GM12874 (cell line): ENCODE results near the gene TPO.

ENCODE experiments used
- TF ChIP-seq, protein P1 (sequence below): IDR thresholded peaks from 2 replicates; pipeline ENCODE4 v1.5.1; 2011; ENCODE audit warnings: low read depth, mild to moderate bottlenecking, control low read depth, low read length, moderate library complexity; ENCODE audit not compliant: insufficient read depth

TPO gene

GRCh38 chr2:1413156-1413710 lies at the start of gene TPO:
TPO (plus strand) TSS chr2:1413463; CDS start chr2:1414409, 946 bp downstream.
- TF ChIP-seq, protein P1, sequence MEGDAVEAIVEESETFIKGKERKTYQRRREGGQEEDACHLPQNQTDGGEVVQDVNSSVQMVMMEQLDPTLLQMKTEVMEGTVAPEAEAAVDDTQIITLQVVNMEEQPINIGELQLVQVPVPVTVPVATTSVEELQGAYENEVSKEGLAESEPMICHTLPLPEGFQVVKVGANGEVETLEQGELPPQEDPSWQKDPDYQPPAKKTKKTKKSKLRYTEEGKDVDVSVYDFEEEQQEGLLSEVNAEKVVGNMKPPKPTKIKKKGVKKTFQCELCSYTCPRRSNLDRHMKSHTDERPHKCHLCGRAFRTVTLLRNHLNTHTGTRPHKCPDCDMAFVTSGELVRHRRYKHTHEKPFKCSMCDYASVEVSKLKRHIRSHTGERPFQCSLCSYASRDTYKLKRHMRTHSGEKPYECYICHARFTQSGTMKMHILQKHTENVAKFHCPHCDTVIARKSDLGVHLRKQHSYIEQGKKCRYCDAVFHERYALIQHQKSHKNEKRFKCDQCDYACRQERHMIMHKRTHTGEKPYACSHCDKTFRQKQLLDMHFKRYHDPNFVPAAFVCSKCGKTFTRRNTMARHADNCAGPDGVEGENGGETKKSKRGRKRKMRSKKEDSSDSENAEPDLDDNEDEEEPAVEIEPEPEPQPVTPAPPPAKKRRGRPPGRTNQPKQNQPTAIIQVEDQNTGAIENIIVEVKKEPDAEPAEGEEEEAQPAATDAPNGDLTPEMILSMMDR, result no peak

GRCh38 chr2:1366546-1367134 lies 46.6 kb upstream of the TPO start:
- TF ChIP-seq, protein P1, result no peak

GRCh38 chr2:1367601-1368000 lies 45.7 kb upstream of the TPO start:
- TF ChIP-seq, protein P1, result no peak

DNA sequence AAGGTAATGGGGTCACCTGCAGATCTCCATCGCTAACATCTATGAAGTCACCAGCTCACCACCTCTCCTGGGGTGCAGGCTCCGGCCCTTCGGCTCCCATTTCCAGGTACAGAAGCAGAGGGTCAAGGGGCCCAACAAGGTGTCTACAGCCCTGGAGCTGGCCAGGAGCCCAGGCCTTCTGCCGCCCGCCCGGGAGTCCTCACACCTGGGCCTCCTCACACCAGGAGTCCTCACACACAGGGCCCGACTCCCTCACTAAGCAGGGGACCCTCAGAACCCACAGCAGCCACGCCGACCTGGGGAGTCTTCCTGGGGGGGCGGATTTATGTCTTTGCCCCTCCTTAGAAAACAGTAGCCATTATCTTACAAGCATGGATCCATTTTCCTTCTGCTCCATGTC lies 43.4 kb upstream of the TPO start:
- TF ChIP-seq, protein P1, result no peak

GRCh38 chr2:1370461-1370860 lies 42.8 kb upstream of the TPO start:
- TF ChIP-seq, protein P1, result no peak

- TF ChIP-seq, protein P1, result no peak
Measured at GRCh38 chr2:1371082-1371481, 42.2 kb upstream of the TPO start.

GRCh38 chr2:1373830-1374229 lies 39.4 kb upstream of the TPO start:
- TF ChIP-seq, protein P1, result no peak
